Endothelial cell (in vitro differentiated cells): ENCODE results near the gene TSPEAR. TPM values are rescaled to one million over a fixed set of nuclear protein-coding genes. Genes with fewer than 3 reads are reported as not detected.

Experiments used
- DNase-seq: peaks from one replicate; pipeline ENCODE4 v3.0.0; 2021; ENCODE audit warnings: low spot score
- H3K27ac Mint-ChIP-seq: one replicate; pipeline ENCODE4 v1.8.0; 2021; ENCODE audit warnings: mixed read lengths, inconsistent platforms; ENCODE audit not compliant: unreplicated experiment
- H3K27me3 Mint-ChIP-seq: one replicate; pipeline ENCODE4 v1.8.0; 2021; ENCODE audit warnings: mild to moderate bottlenecking, moderate library complexity, mixed read lengths, inconsistent platforms; ENCODE audit not compliant: unreplicated experiment
- H3K36me3 Mint-ChIP-seq: one replicate; pipeline ENCODE4 v1.8.0; 2021; ENCODE audit warnings: mild to moderate bottlenecking, low read depth, mixed read lengths, inconsistent platforms; ENCODE audit not compliant: unreplicated experiment
- H3K4me1 Mint-ChIP-seq: one replicate; pipeline ENCODE4 v1.8.0; 2021; ENCODE audit warnings: mild to moderate bottlenecking, mixed read lengths, inconsistent platforms; ENCODE audit not compliant: unreplicated experiment
- H3K4me3 Mint-ChIP-seq: one replicate; pipeline ENCODE4 v1.8.0; 2021; ENCODE audit warnings: mild to moderate bottlenecking, mixed read lengths, inconsistent platforms; ENCODE audit not compliant: unreplicated experiment
- H3K9me3 Mint-ChIP-seq: one replicate; pipeline ENCODE4 v1.8.0; 2021; ENCODE audit warnings: mixed read lengths, inconsistent platforms; ENCODE audit not compliant: unreplicated experiment
- total RNA-seq: library from RNA; stranded (reverse); fragmentation: NEBNext Ultra II Directional; extraction: Animal tissue kit (Norgen Biotek cat#: 25700); gene quantifications from one replicate; pipeline ENCODE4 v1.2.1, GENCODE V29; 2021; ENCODE audit not compliant: unreplicated experiment
- TF ChIP-seq, protein P1 (sequence below): fragments of 200-600 bp; sonication (generic); IDR thresholded peaks from one replicate; pipeline ENCODE4 v1.5.0; 2021; ENCODE audit warnings: antibody characterized with exemption; ENCODE audit not compliant: unreplicated experiment

TSPEAR gene
- total RNA-seq, 1 donor from 2014 or later = not detected

DNA sequence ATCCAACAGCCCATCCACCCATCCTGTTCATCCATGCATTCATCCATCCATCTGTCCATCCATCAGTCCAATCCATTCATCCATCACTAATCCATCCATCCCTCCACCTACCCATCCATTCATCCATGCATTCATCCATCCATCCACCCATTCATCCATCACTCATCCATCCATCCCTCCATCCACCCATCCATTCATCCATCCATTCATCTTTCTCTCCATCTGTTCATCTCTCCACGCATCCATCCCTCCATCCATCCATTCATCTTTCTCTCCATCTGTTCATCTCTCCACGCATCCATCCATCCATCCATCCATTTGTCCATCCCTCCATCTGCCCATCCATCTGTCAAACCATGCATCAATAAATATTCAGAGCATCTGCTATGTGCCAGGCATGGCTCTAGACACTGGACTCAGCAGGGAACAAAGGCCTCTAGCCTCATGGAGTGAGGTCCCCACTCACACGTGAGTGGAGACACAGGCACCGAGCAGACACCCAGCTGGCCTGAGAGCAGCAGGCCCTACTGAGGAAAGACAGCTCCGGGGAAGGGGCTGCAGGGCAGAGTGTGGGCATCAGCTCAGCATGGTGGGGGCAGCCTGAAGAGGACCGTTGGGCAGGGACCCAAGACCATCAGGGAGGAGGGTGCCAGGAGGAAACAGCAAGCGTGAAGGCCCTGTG, 181.0 kb downstream of the TSPEAR start:
- peaks cover 14% of the 10 kb centered on the region for H3K27me3 Mint-ChIP-seq
- no peaks in the 10 kb centered on the region for H3K4me1 Mint-ChIP-seq
- peak overlapping the region; percentile 13 for H3K4me3 Mint-ChIP-seq
- peak overlapping the region; percentile 39 for H3K27ac Mint-ChIP-seq
- H3K9me3 Mint-ChIP-seq = no peaks in the 10 kb centered on the region
- TF ChIP-seq, protein P1, sequence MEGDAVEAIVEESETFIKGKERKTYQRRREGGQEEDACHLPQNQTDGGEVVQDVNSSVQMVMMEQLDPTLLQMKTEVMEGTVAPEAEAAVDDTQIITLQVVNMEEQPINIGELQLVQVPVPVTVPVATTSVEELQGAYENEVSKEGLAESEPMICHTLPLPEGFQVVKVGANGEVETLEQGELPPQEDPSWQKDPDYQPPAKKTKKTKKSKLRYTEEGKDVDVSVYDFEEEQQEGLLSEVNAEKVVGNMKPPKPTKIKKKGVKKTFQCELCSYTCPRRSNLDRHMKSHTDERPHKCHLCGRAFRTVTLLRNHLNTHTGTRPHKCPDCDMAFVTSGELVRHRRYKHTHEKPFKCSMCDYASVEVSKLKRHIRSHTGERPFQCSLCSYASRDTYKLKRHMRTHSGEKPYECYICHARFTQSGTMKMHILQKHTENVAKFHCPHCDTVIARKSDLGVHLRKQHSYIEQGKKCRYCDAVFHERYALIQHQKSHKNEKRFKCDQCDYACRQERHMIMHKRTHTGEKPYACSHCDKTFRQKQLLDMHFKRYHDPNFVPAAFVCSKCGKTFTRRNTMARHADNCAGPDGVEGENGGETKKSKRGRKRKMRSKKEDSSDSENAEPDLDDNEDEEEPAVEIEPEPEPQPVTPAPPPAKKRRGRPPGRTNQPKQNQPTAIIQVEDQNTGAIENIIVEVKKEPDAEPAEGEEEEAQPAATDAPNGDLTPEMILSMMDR = no peak
- H3K36me3 Mint-ChIP-seq = peaks cover 10% of the 10 kb centered on the region
- DNase-seq = no peak

DNA sequence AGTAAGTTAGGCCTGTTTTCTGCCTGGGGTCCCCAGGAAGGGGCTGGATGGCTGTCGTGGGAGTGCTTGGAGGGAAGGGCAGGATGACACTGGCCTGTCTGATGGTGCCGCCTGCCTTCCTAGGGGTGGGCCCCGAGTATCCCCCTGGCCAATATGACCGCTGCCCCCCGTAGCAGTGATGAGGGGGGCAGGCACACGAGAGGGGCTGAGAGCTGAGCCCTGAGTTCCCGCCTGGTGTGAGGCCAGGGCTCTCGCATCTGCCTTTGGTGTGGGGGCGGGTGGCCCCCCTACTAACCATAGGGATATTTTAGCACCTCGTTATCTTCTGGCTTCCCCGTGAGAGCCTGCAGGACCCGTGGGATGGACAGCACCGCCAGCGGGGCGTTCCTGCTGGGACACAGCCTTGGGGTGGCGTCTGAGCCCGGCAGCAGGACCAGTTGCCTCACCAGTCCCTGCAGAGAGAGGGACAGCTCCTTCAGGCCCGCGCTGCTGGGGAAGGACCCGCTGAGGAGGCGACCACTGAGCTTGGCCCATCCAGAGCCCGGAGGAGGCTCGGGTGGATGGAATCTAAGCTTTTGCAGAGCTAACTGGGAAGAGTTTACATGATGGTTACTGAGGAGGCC, 181.8 kb downstream of the TSPEAR start:
- Mint-ChIP-seq H3K4me1 (no peaks in the 10 kb centered on the region), H3K36me3 (peaks cover 6% of the 10 kb centered on the region)

GRCh38 chr21:44529011-44529421, 182.4 kb downstream of the TSPEAR start:
- Mint-ChIP-seq H3K27ac (no peak overlapping the region), H3K4me3 (no peak overlapping the region), H3K27me3 (peaks cover 10% of the 10 kb centered on the region), H3K4me1 (no peaks in the 10 kb centered on the region), H3K9me3 (no peaks in the 10 kb centered on the region), H3K36me3 (peaks cover 5% of the 10 kb centered on the region)
- TF ChIP-seq, protein P1 = no peak
- DNase-seq = no peak

More for the DNA sequence above, 181.8 kb downstream of the TSPEAR start:
- no peak overlapping the region for H3K27ac Mint-ChIP-seq
- DNase-seq = no peak
- H3K4me3 Mint-ChIP-seq = no peak overlapping the region
- no peaks in the 10 kb centered on the region for H3K9me3 Mint-ChIP-seq
- TF ChIP-seq, protein P1 = no peak
- peaks cover 10% of the 10 kb centered on the region for H3K27me3 Mint-ChIP-seq

DNA sequence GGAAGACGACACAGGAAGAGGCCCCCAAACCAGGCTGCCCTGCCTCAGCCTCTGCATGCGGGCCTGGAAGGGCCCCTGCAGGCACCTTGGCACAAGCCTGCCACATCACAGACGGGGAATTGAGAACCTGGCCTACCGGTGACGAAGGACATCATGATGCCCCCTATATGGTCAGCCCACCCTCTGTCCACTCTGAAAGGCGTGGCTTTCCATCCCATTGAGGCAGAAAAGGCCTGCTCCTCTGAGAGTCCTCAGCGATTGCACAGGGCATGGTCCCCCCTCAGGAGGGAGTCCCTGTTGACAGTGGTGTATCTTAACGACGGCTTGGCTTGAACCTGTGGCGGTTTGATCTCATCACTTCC, 182.8 kb downstream of the TSPEAR start:
- TF ChIP-seq, protein P1 = no peak
- H3K27me3 Mint-ChIP-seq = peaks cover 10% of the 10 kb centered on the region
- no peaks in the 10 kb centered on the region for H3K4me1 Mint-ChIP-seq
- H3K9me3 Mint-ChIP-seq = no peaks in the 10 kb centered on the region
- no peak overlapping the region for H3K4me3 Mint-ChIP-seq
- no peak for DNase-seq
- peaks cover 5% of the 10 kb centered on the region for H3K36me3 Mint-ChIP-seq
- no peak overlapping the region for H3K27ac Mint-ChIP-seq

GRCh38 chr21:44527983-44528633, 183.3 kb downstream of the TSPEAR start:
- DNase-seq = no peak
- no peak overlapping the region for H3K4me3 Mint-ChIP-seq
- H3K27me3 Mint-ChIP-seq = peaks cover 10% of the 10 kb centered on the region
- TF ChIP-seq, protein P1 = no peak
- no peak overlapping the region for H3K27ac Mint-ChIP-seq
- peaks cover 5% of the 10 kb centered on the region for H3K36me3 Mint-ChIP-seq
- no peaks in the 10 kb centered on the region for H3K9me3 Mint-ChIP-seq
- H3K4me1 Mint-ChIP-seq = no peaks in the 10 kb centered on the region
